HepG2 (cell line): ENCODE results near the gene BRK1.

Source experiments
- CREB3 ChIP-seq: sonication (generic); formaldehyde crosslinking; IDR thresholded peaks from 2 replicates; pipeline ENCODE4 v1.5.0; 2020; ENCODE audit warnings: missing genetic modification reagents
- CTCF ChIP-seq: sonication (generic); formaldehyde crosslinking; IDR thresholded peaks from 2 replicates; pipeline ENCODE4 v1.5.0; 2020; ENCODE audit warnings: mild to moderate bottlenecking, missing genetic modification reagents, moderate library complexity
- EZH2 ChIP-seq: conservative IDR thresholded peaks from 2 replicates; pipeline ENCODE4 v1.6.1; 2012; ENCODE audit warnings: mild to moderate bottlenecking, low read depth, low read length, moderate library complexity
- SKIL ChIP-seq: sonication (generic); formaldehyde crosslinking; IDR thresholded peaks from 2 replicates; pipeline ENCODE4 v1.8.0; 2022; ENCODE audit warnings: missing genetic modification reagents, mild to moderate bottlenecking, moderate library complexity, borderline replicate concordance
- SMAD3 ChIP-seq: sonication (generic); formaldehyde crosslinking; IDR thresholded peaks from 2 replicates; pipeline ENCODE4 v1.4.0; 2020; ENCODE audit warnings: missing genetic modification reagents
- SMARCC2 ChIP-seq: fragments of 450-650 bp; IDR thresholded peaks from 2 replicates; pipeline ENCODE4 v1.6.1; 2017; ENCODE audit warnings: antibody characterized with exemption, mild to moderate bottlenecking
- ZFP36 ChIP-seq: fragments of 150-350 bp; IDR thresholded peaks from 2 replicates; pipeline ENCODE4 v1.6.1; 2018; ENCODE audit warnings: borderline replicate concordance, low read length, low read depth; ENCODE audit not compliant: partially characterized antibody

- TF ChIP-seq SMAD3 (CRISPR knock-in tag), result no peak
- TF ChIP-seq EZH2, result no peak
- no peak for TF ChIP-seq SMARCC2
- TF ChIP-seq SKIL, result no peak
- no peak for TF ChIP-seq CREB3 (CRISPR knock-in tag)
- no peak for TF ChIP-seq ZFP36
- no peak for TF ChIP-seq CTCF (CRISPR knock-in tag)
Measured at GRCh38 chr3:10150987-10151386, 35.5 kb downstream of the BRK1 start.
